ENCODE measurements around the gene NDUFS8. TPM values are rescaled to one million over a fixed set of nuclear protein-coding genes. Genes with fewer than 3 reads are reported as not detected.

Gene NDUFS8
- total RNA-seq, 2 experiments from 2014 or later, result 134 to 140 TPM

GRCh38 chr11:68037411-68038225 is 7.1 kb downstream of the NDUFS8 start:
- CTCF ChIA-PET, result interaction anchor here (0.9 kb wide), 1 partner anchor 171 kb away, joined by 3 read pairs; no protein-coding TSS in a partner anchor
- peak overlapping the region; percentile 87 for H3K27ac Mint-ChIP-seq
- H3K4me1 Mint-ChIP-seq (ENCODE audit: low read depth), result peaks cover 16% of the 10 kb centered on the region
- intact Hi-C loops (cut with micrococcal nuclease), result loop anchor here (5.0 kb wide), 1 partner anchor 35 kb away; the partner anchor contains the start of gene UNC93B1
- peak overlapping the region; percentile 26 for H3K4me3 Mint-ChIP-seq
- peaks cover 5% of the 10 kb centered on the region for H3K36me3 Mint-ChIP-seq
- H3K9me3 Mint-ChIP-seq, result no peaks in the 10 kb centered on the region
- POLR2A ChIA-PET, result no interaction called here
- no peak for DNase-seq
- no peaks in the 10 kb centered on the region for H3K27me3 Mint-ChIP-seq

- peak overlapping the region; percentile 91 for H3K4me3 Mint-ChIP-seq
- CTCF ChIA-PET, result no interaction called here
- H3K36me3 Mint-ChIP-seq, result peaks cover 5% of the 10 kb centered on the region
- H3K27ac Mint-ChIP-seq, result peak overlapping the region; percentile 89
- H3K9me3 Mint-ChIP-seq, result no peaks in the 10 kb centered on the region
- POLR2A ChIA-PET, result no interaction called here
- no peak for DNase-seq
- peaks cover 16% of the 10 kb centered on the region for H3K4me1 Mint-ChIP-seq (ENCODE audit: low read depth)
- intact Hi-C loops (cut with micrococcal nuclease), result loop anchor here (5.0 kb wide), 1 partner anchor 36 kb away; the partner anchor contains the start of gene UNC93B1
- H3K27me3 Mint-ChIP-seq, result no peaks in the 10 kb centered on the region
Observed at GRCh38 chr11:68038226-68038717, 7.8 kb downstream of the NDUFS8 start.

DNA sequence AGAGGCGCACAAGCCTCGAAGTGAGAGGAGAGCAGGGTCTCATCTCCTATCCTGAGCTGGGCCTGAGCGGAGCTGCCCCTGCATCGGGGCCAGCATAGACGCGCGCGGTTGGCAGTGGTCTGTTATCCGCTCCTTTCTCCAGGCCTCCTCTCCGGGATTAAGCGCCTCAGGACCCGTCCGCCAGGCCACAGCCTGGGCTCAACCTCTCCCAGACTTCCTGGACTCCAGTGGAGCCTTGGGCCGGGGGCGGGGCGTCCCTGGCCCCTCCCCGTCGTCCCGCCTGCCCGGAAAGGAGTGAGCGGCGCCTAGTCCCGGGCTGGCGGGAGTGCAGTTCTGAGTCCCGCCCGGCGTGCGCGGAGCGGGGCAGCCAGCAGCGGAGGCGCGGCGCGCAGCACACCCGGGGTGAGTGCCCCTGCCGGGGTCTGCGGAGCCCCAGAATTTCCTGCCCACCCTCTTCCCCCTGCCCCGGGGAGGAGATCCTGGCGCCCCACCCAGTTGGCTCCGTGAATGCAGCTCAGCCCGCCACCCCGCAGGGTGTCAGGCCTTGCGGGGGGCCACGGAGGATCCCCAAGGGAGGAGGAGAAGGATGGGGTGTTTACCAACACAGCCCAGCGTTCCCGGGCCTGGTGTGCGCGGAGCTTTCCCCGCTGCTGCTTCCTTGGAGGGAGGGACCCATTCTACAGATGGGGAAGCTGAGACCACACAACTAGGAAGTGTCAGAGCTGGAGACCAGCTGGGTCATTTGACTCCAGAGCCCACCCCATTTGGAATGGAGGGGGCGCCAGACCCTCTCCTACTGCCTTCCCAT is 8.4 kb downstream of the NDUFS8 start, which contains the start of gene TCIRG1:
TSS of gene TCIRG1 (plus strand) at position 308 of the 808 bp plus-strand sequence. CDS start 2,247 bp downstream, outside the sequence.
- CTCF ChIA-PET, result interaction anchor here (0.6 to 1.0 kb wide), 2 partner anchors 7 to 173 kb away, joined by 3 read pairs; no protein-coding TSS in a partner anchor
- Mint-ChIP-seq H3K4me1 (ENCODE audit: low read depth) (peaks cover 16% of the 10 kb centered on the region), H3K9me3 (no peaks in the 10 kb centered on the region), H3K4me3 (peak within 1 kb of the TSS; percentile 91), H3K36me3 (peaks cover 5% of the 10 kb centered on the region), H3K27me3 (no peaks in the 10 kb centered on the region), H3K27ac (peak within 1 kb of the TSS; percentile 89)
- POLR2A ChIA-PET, result interaction anchor here (0.8 to 4.1 kb wide), 2 partner anchors 8 to 160 kb away, joined by 3 to 20 read pairs; partner anchors contain the start of gene NDUFS8
- intact Hi-C loops (cut with micrococcal nuclease), result loop anchor here (5.0 kb wide), 1 partner anchor 37 kb away; the partner anchor contains the start of gene UNC93B1
- peak; percentile 80 for DNase-seq

DNA sequence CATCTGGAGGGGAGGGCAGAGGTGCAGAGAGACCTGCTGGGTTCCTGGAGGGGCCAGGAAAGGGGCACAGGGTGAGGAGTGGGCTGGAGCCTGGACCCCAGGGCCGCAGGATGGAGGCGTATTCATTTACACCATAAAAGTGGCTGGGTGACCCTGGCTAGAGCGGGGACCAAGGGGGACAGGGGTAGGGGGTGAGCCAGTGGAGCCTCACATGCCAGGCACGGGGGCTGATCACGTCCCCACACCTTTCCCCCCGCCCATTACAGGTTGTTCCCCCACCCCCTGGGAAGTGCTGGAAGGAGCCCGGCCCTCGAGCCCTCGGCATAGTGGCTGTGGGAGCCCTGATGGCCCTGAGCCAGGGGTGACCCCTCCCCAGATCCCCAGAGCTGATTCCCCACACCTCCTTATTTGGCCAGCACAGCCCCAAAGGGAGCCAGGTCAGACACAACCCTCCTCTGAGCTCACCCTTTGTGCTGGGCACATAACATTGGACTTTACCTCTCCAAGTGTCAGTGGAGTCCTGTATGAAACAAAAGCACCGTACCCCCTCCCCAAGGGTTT is 9.1 kb downstream of the NDUFS8 start:
- CTCF ChIA-PET, result interaction anchor here (1.0 kb wide), 1 partner anchor 8 kb away, joined by 3 read pairs; no protein-coding TSS in a partner anchor

DNA sequence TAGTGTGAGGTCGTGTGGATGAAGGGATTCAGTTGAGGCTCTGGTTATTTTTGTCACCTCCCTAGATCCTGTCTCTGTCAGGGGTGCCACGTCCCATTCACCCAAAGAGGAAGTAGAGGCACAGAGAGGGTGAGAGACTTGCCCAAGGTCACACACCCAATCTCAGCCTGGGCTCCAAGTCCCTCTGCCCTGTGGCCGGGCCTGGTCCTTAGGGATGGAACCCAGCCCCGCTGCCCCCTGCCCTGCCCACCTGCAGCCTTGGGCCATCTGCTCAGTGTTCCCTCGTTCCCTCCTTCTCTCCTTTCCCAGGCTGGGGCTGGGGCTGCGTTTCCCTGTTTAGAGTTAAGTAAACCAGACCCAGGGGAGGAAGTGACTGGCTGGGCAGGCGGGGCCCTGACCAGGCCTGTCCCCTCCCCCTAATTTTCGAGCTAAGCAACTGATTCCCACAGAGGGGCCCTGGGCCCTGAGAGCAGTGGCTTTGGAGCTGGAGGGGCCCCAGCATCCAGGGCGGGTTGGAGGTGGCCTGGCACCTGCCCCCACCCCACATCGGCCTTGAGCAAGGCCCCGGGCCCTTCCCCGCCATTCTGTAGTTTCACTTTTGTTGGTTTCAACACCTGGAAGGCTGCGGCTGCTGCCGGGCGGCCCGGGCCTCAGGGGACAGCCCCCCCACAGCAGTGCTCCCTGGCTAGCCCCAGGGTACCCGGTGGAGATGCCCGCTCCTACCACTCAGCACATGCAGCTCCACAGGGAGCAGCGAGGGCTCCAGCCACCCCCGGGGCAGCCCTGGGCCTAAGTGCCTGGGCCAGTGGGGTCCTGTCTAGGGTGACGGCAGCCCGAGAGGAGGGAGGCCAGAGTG is 9.8 kb downstream of the NDUFS8 start:
- H3K4me3 Mint-ChIP-seq, result peak overlapping the region; percentile 91
- H3K27ac Mint-ChIP-seq, result peak overlapping the region; percentile 89
- peaks cover 9% of the 10 kb centered on the region for H3K36me3 Mint-ChIP-seq
- intact Hi-C loops (cut with micrococcal nuclease), result loop anchor here (1.0 kb wide), 1 partner anchor 10 kb away; the partner anchor contains the start of gene NDUFS8
- H3K9me3 Mint-ChIP-seq, result no peaks in the 10 kb centered on the region
- DNase-seq, result peak; percentile 71
- ChIA-PET POLR2A (interaction anchor here (1.1 to 4.1 kb wide), 2 partner anchors 10 to 12 kb away, joined by 3 to 20 read pairs; partner anchors contain the start of gene NDUFS8), CTCF (interaction anchor here (1.0 kb wide), 1 partner anchor 9 kb away, joined by 3 read pairs; no protein-coding TSS in a partner anchor)
- peaks cover 16% of the 10 kb centered on the region for H3K4me1 Mint-ChIP-seq (ENCODE audit: low read depth)
- H3K27me3 Mint-ChIP-seq, result no peaks in the 10 kb centered on the region

More for the DNA sequence above, 9.1 kb downstream of the NDUFS8 start:
- Mint-ChIP-seq H3K4me1 (ENCODE audit: low read depth) (peaks cover 16% of the 10 kb centered on the region), H3K36me3 (peaks cover 9% of the 10 kb centered on the region), H3K9me3 (no peaks in the 10 kb centered on the region), H3K27me3 (no peaks in the 10 kb centered on the region), H3K27ac (peak overlapping the region; percentile 89), H3K4me3 (peak overlapping the region; percentile 91)
- peak; percentile 42 for DNase-seq
- POLR2A ChIA-PET, result interaction anchor here (0.8 to 4.1 kb wide), 3 partner anchors 9 to 159 kb away, joined by 3 to 20 read pairs (median 3); partner anchors contain the start of gene NDUFS8
- intact Hi-C loops (cut with micrococcal nuclease), result loop anchor here (1.0 to 5.0 kb wide), 2 partner anchors 9 to 37 kb away; partner anchors contain the start of genes NDUFS8 and UNC93B1

- DNase-seq, result no peak
- Mint-ChIP-seq H3K9me3 (no peaks in the 10 kb centered on the region), H3K27me3 (no peaks in the 10 kb centered on the region), H3K4me1 (ENCODE audit: low read depth) (peaks cover 16% of the 10 kb centered on the region), H3K4me3 (peak overlapping the region; percentile 91), H3K27ac (peak overlapping the region; percentile 89), H3K36me3 (peaks cover 12% of the 10 kb centered on the region)
- CTCF ChIA-PET, result interaction anchor here (0.7 kb wide), 1 partner anchor 257 kb away, joined by 3 read pairs; no protein-coding TSS in a partner anchor
- POLR2A ChIA-PET, result interaction anchor here (0.6 to 4.1 kb wide), 3 partner anchors 10 to 12 kb away, joined by 3 to 20 read pairs (median 5); partner anchors contain the start of gene NDUFS8
- intact Hi-C loops (cut with micrococcal nuclease), result loop anchor here (1.0 kb wide), 1 partner anchor 11 kb away; the partner anchor contains the start of gene NDUFS8
Observed at GRCh38 chr11:68040957-68041591, 10.6 kb downstream of the NDUFS8 start.

GRCh38 chr11:68041617-68042218 is 11.2 kb downstream of the NDUFS8 start:
- no peaks in the 10 kb centered on the region for H3K27me3 Mint-ChIP-seq
- intact Hi-C loops (cut with micrococcal nuclease), result no loop called here
- H3K27ac Mint-ChIP-seq, result no peak overlapping the region
- H3K4me3 Mint-ChIP-seq, result peak overlapping the region; percentile 4
- H3K4me1 Mint-ChIP-seq (ENCODE audit: low read depth), result peaks cover 14% of the 10 kb centered on the region
- peaks cover 12% of the 10 kb centered on the region for H3K36me3 Mint-ChIP-seq
- ChIA-PET CTCF (interaction anchor here (0.7 kb wide), 1 partner anchor 257 kb away, joined by 3 read pairs; no protein-coding TSS in a partner anchor), POLR2A (interaction anchor here (0.6 to 4.1 kb wide), 3 partner anchors 11 to 77 kb away, joined by 3 to 20 read pairs (median 5); partner anchors contain the start of gene NDUFS8)
- no peaks in the 10 kb centered on the region for H3K9me3 Mint-ChIP-seq
- no peak for DNase-seq

GRCh38 chr11:68042219-68043028 is 11.9 kb downstream of the NDUFS8 start:
- Mint-ChIP-seq H3K4me1 (ENCODE audit: low read depth) (peaks cover 7% of the 10 kb centered on the region), H3K4me3 (no peak overlapping the region), H3K27ac (no peak overlapping the region), H3K36me3 (peaks cover 15% of the 10 kb centered on the region), H3K9me3 (no peaks in the 10 kb centered on the region), H3K27me3 (no peaks in the 10 kb centered on the region)
- intact Hi-C loops (cut with micrococcal nuclease), result no loop called here
- POLR2A ChIA-PET, result interaction anchor here (1.0 to 4.1 kb wide), 2 partner anchors 12 to 76 kb away, joined by 3 to 20 read pairs; partner anchors contain the start of gene NDUFS8
- CTCF ChIA-PET, result interaction anchor here (1.2 kb wide), 1 partner anchor 167 kb away, joined by 3 read pairs; no protein-coding TSS in a partner anchor
- no peak for DNase-seq

- H3K27me3 Mint-ChIP-seq, result no peaks in the 10 kb centered on the region
- no peak for DNase-seq
- H3K4me3 Mint-ChIP-seq, result no peak overlapping the region
- peaks cover 16% of the 10 kb centered on the region for H3K36me3 Mint-ChIP-seq
- ChIA-PET CTCF (interaction anchor here (1.2 kb wide), 1 partner anchor 166 kb away, joined by 3 read pairs; no protein-coding TSS in a partner anchor), POLR2A (interaction anchor here (1.0 kb wide), 1 partner anchor 76 kb away, joined by 3 read pairs; no protein-coding TSS in a partner anchor)
- H3K4me1 Mint-ChIP-seq (ENCODE audit: low read depth), result peaks cover 5% of the 10 kb centered on the region
- H3K9me3 Mint-ChIP-seq, result no peaks in the 10 kb centered on the region
- H3K27ac Mint-ChIP-seq, result no peak overlapping the region
- intact Hi-C loops (cut with micrococcal nuclease), result no loop called here
Observed at GRCh38 chr11:68043029-68043348, 12.5 kb downstream of the NDUFS8 start.
